ENCODE data around the gene SPTBN2. TPM values are rescaled to one million over a fixed set of nuclear protein-coding genes. Genes with fewer than 3 reads are reported as not detected.

The SPTBN2 gene
- total RNA-seq, 1 experiment from 2014 or later, result 37.6 TPM

- POLR2A ChIA-PET, result no interaction called here
- no peak for TF ChIP-seq CTCF (IDR thresholded peaks at IDR 0.05; ENCODE audit: insufficient read depth in 1 of 2, low read depth in 1 of 2, low read length in 1 of 2, severe bottlenecking in 1 of 2, unreplicated experiment in 1 of 2)
- Mint-ChIP-seq H3K4me3 (ENCODE audit: unreplicated experiment) (no peak overlapping the region), H3K27me3 (ENCODE audit: insufficient read depth, unreplicated experiment) (no peaks in the 10 kb centered on the region), H3K36me3 (ENCODE audit: insufficient read depth, unreplicated experiment) (peaks cover 30% of the 10 kb centered on the region), H3K9me3 (ENCODE audit: unreplicated experiment) (no peaks in the 10 kb centered on the region), H3K4me1 (ENCODE audit: low read depth, unreplicated experiment) (peaks cover 20% of the 10 kb centered on the region), H3K27ac (ENCODE audit: unreplicated experiment) (no peak overlapping the region)
- Histone ChIP-seq H3K36me3 (ENCODE audit: control insufficient read depth, insufficient read depth, low read length) (peaks cover 3% of the 10 kb centered on the region), H3K27me3 (replicated peaks; ENCODE audit: control insufficient read depth, insufficient read depth, low read length) (no peaks in the 10 kb centered on the region), H3K9me3 (no peaks in the 10 kb centered on the region), H3K4me3 (ENCODE audit: low read depth, low read length) (no peak overlapping the region), H3K4me1 (0 out of 2 replicates have a peak, but pooled peaks cover 4% of the 10 kb centered on the region)
- no TSS peak for BruUV-seq (replicated peaks)
- CTCF ChIA-PET, result no interaction called here
- no peak for DNase-seq
- intact Hi-C loops (cut with micrococcal nuclease; ENCODE audit: unreplicated experiment), result no loop called here
Measured at GRCh38 chr11:66752148-66752547, 23.1 kb upstream of the SPTBN2 start.

- CTCF ChIA-PET, result no interaction called here
- POLR2A ChIA-PET, result interaction anchor here (0.6 to 0.7 kb wide), 2 partner anchors 36 to 731 kb away, joined by 3 to 17 read pairs; no protein-coding TSS in a partner anchor
- no TSS peak for BruUV-seq (replicated peaks)
- Histone ChIP-seq H3K4me3 (ENCODE audit: low read depth, low read length) (no peak overlapping the region), H3K27me3 (replicated peaks; ENCODE audit: control insufficient read depth, insufficient read depth, low read length) (no peaks in the 10 kb centered on the region), H3K36me3 (ENCODE audit: control insufficient read depth, insufficient read depth, low read length) (peaks cover 3% of the 10 kb centered on the region), H3K9me3 (no peaks in the 10 kb centered on the region), H3K4me1 (peaks cover 14% of the 10 kb centered on the region; the same call in 1 of the 2 replicates)
- intact Hi-C loops (cut with micrococcal nuclease; ENCODE audit: unreplicated experiment), result no loop called here
- peaks cover 31% of the 10 kb centered on the region for H3K36me3 Mint-ChIP-seq (ENCODE audit: insufficient read depth, unreplicated experiment)
- no peaks in the 10 kb centered on the region for H3K27me3 Mint-ChIP-seq (ENCODE audit: insufficient read depth, unreplicated experiment)
- no peak for DNase-seq
- H3K4me3 Mint-ChIP-seq (ENCODE audit: unreplicated experiment), result no peak overlapping the region
- H3K4me1 Mint-ChIP-seq (ENCODE audit: low read depth, unreplicated experiment), result peaks cover 14% of the 10 kb centered on the region
- no peaks in the 10 kb centered on the region for H3K9me3 Mint-ChIP-seq (ENCODE audit: unreplicated experiment)
- no peak for TF ChIP-seq CTCF (IDR thresholded peaks at IDR 0.05; ENCODE audit: insufficient read depth in 1 of 2, low read depth in 1 of 2, low read length in 1 of 2, severe bottlenecking in 1 of 2, unreplicated experiment in 1 of 2)
- no peak overlapping the region for H3K27ac Mint-ChIP-seq (ENCODE audit: unreplicated experiment)
Measured at GRCh38 chr11:66749091-66749490, 20.1 kb upstream of the SPTBN2 start.

- no TSS peak for BruUV-seq (replicated peaks)
- peaks cover 3% of the 10 kb centered on the region for H3K36me3 ChIP-seq (ENCODE audit: control insufficient read depth, insufficient read depth, low read length)
- no peaks in the 10 kb centered on the region for H3K27me3 Mint-ChIP-seq (ENCODE audit: insufficient read depth, unreplicated experiment)
- peaks cover 25% of the 10 kb centered on the region for H3K36me3 Mint-ChIP-seq (ENCODE audit: insufficient read depth, unreplicated experiment)
- peaks cover 14% of the 10 kb centered on the region for H3K4me1 Mint-ChIP-seq (ENCODE audit: low read depth, unreplicated experiment)
- no peaks in the 10 kb centered on the region for H3K9me3 ChIP-seq
- TF ChIP-seq CTCF (IDR thresholded peaks at IDR 0.05; ENCODE audit: insufficient read depth in 1 of 2, low read depth in 1 of 2, low read length in 1 of 2, severe bottlenecking in 1 of 2, unreplicated experiment in 1 of 2), result no peak
- intact Hi-C loops (cut with micrococcal nuclease; ENCODE audit: unreplicated experiment), result no loop called here
- no peak overlapping the region for H3K27ac Mint-ChIP-seq (ENCODE audit: unreplicated experiment)
- H3K9me3 Mint-ChIP-seq (ENCODE audit: unreplicated experiment), result no peaks in the 10 kb centered on the region
- H3K4me3 ChIP-seq (ENCODE audit: low read depth, low read length), result no peak overlapping the region
- DNase-seq, result no peak
- H3K27me3 ChIP-seq (replicated peaks; ENCODE audit: control insufficient read depth, insufficient read depth, low read length), result no peaks in the 10 kb centered on the region
- H3K4me1 ChIP-seq, result peaks cover 14% of the 10 kb centered on the region; the same call in 1 of the 2 replicates
- POLR2A ChIA-PET, result no interaction called here
- H3K4me3 Mint-ChIP-seq (ENCODE audit: unreplicated experiment), result no peak overlapping the region
- CTCF ChIA-PET, result interaction anchor here (0.7 kb wide), 1 partner anchor 213 kb away, joined by 6 read pairs; no protein-coding TSS in a partner anchor
Measured at GRCh38 chr11:66747480-66747879, 18.5 kb upstream of the SPTBN2 start.

Measured in Caco-2 (cell line).